ENCODE data around the gene EML4.

EML4 gene

GRCh38 chr2:42239811-42240210 lies 70.7 kb downstream of the EML4 start:
- Mint-ChIP-seq H3K27me3 (ENCODE audit: low read depth) (no peaks in the 10 kb centered on the region), H3K4me3 (no peak overlapping the region), H3K27ac (peak overlapping the region in 2 of 3 experiments; percentile 30 to 47), H3K9me3 (no peaks in the 10 kb centered on the region), H3K36me3 (ENCODE audit: low read depth) (peaks cover 6% of the 10 kb centered on the region), H3K4me1 (peaks cover 50% of the 10 kb centered on the region)
- TF ChIP-seq CTCF (IDR thresholded peaks at IDR 0.05; ENCODE audit: unreplicated experiment in 3 of 3): no peak

GRCh38 chr2:42241517-42241916 lies 72.4 kb downstream of the EML4 start:
- Mint-ChIP-seq H3K4me3 (no peak overlapping the region), H3K36me3 (ENCODE audit: low read depth) (peaks cover 16% of the 10 kb centered on the region), H3K9me3 (no peaks in the 10 kb centered on the region), H3K4me1 (peaks cover 45% of the 10 kb centered on the region), H3K27ac (peak overlapping the region in 2 of 3 experiments; percentile 26 to 54), H3K27me3 (ENCODE audit: low read depth) (no peaks in the 10 kb centered on the region)
- TF ChIP-seq CTCF (IDR thresholded peaks at IDR 0.05; ENCODE audit: unreplicated experiment in 3 of 3): no peak

- peaks cover 47% of the 10 kb centered on the region for H3K4me1 Mint-ChIP-seq
- H3K4me3 Mint-ChIP-seq: no peak overlapping the region
- H3K27me3 Mint-ChIP-seq (ENCODE audit: low read depth): no peaks in the 10 kb centered on the region
These were observed 74.1 kb downstream of the EML4 start for GRCh38 chr2:42243297-42243696.

GRCh38 chr2:42244520-42244919 lies 75.4 kb downstream of the EML4 start:
- no peaks in the 10 kb centered on the region for H3K27me3 Mint-ChIP-seq (ENCODE audit: low read depth)

More at GRCh38 chr2:42243297-42243696, 74.1 kb downstream of the EML4 start:
- Mint-ChIP-seq H3K9me3 (no peaks in the 10 kb centered on the region), H3K27ac (peak overlapping the region in 2 of 3 experiments; percentile 4 to 23), H3K36me3 (ENCODE audit: low read depth) (peaks cover 25% of the 10 kb centered on the region)
- no peak for TF ChIP-seq CTCF (IDR thresholded peaks at IDR 0.05; ENCODE audit: unreplicated experiment in 3 of 3)

GRCh38 chr2:42245396-42245795 lies 76.2 kb downstream of the EML4 start:
- Mint-ChIP-seq H3K27ac (no peak overlapping the region), H3K27me3 (ENCODE audit: low read depth) (no peaks in the 10 kb centered on the region), H3K9me3 (no peaks in the 10 kb centered on the region), H3K4me1 (peaks cover 54% of the 10 kb centered on the region), H3K4me3 (no peak overlapping the region), H3K36me3 (ENCODE audit: low read depth) (peaks cover 31% of the 10 kb centered on the region)
- TF ChIP-seq CTCF (IDR thresholded peaks at IDR 0.05; ENCODE audit: unreplicated experiment in 3 of 3): no peak

More at GRCh38 chr2:42244520-42244919, 75.4 kb downstream of the EML4 start:
- Mint-ChIP-seq H3K36me3 (ENCODE audit: low read depth) (peaks cover 25% of the 10 kb centered on the region), H3K27ac (peak overlapping the region; percentile 62 to 79 (median 74)), H3K4me3 (no peak overlapping the region), H3K9me3 (no peaks in the 10 kb centered on the region), H3K4me1 (peaks cover 49% of the 10 kb centered on the region)
- no peak for TF ChIP-seq CTCF (IDR thresholded peaks at IDR 0.05; ENCODE audit: unreplicated experiment in 3 of 3)

GRCh38 chr2:42246562-42246961 lies 77.4 kb downstream of the EML4 start:
- Mint-ChIP-seq H3K4me1 (peaks cover 53% of the 10 kb centered on the region), H3K4me3 (no peak overlapping the region), H3K9me3 (no peaks in the 10 kb centered on the region), H3K36me3 (ENCODE audit: low read depth) (peaks cover 35% of the 10 kb centered on the region), H3K27ac (peak overlapping the region; percentile 2 to 69 (median 60)), H3K27me3 (ENCODE audit: low read depth) (no peaks in the 10 kb centered on the region)
- TF ChIP-seq CTCF (IDR thresholded peaks at IDR 0.05; ENCODE audit: unreplicated experiment in 3 of 3): no peak

Measured in nephron (organoid).